WTC11 (cell line): ENCODE results near the gene UQCC3. TPM values are rescaled to one million over a fixed set of nuclear protein-coding genes. Genes with fewer than 3 reads are reported as not detected.
A peak's percentile ranks its signal among the peaks of the same experiment; 100 is the strongest.

Experiments
- ATAC-seq: fragments of 200-7000 bp; cut with Tn5 transposase; 2 replicates; pipeline ENCODE4 v1.10.0; 2021; ENCODE audit warnings: mild to moderate bottlenecking, moderate library complexity
- CTCF ChIA-PET: fragments of 300-600 bp; sonication (Branson Sonifier 250); formaldehyde crosslinking; loops from one replicate; lab custom pipeline; 2021; ENCODE audit warnings: antibody characterized with exemption; lab: Charles Lee
- POLR2A ChIA-PET: fragments of 350-600 bp; sonication (Branson Sonifier 250); formaldehyde crosslinking; loops from one replicate; lab custom pipeline; 2021; ENCODE audit warnings: antibody characterized with exemption; lab: Charles Lee
- DNase-seq: peaks from one replicate; pipeline ENCODE4 v3.0.0; 2021; ENCODE audit warnings: low spot score
- H3K27ac Mint-ChIP-seq: 2 replicates; pipeline ENCODE4 v1.8.0; 2021; ENCODE audit warnings: mixed read lengths
- H3K27me3 Mint-ChIP-seq: 2 replicates; pipeline ENCODE4 v1.8.0; 2021; ENCODE audit warnings: low read depth, mild to moderate bottlenecking, moderate library complexity, mixed read lengths
- H3K36me3 Mint-ChIP-seq: 2 replicates; pipeline ENCODE4 v1.8.0; 2021; ENCODE audit warnings: mixed read lengths
- H3K4me1 Mint-ChIP-seq: 2 replicates; pipeline ENCODE4 v1.8.0; 2022; ENCODE audit warnings: mixed read lengths
- H3K4me3 Mint-ChIP-seq: 2 replicates; pipeline ENCODE4 v1.8.0; 2021; ENCODE audit warnings: mild to moderate bottlenecking, moderate library complexity, mixed read lengths
- H3K9me3 Mint-ChIP-seq: 2 replicates; pipeline ENCODE4 v1.8.0; 2021; ENCODE audit warnings: mixed read lengths
- ARID4B ChIP-seq: sonication (generic); formaldehyde crosslinking; IDR thresholded peaks from 2 replicates; pipeline ENCODE4 v1.8.0; 2023; ENCODE audit warnings: missing genetic modification reagents, mild to moderate bottlenecking, borderline replicate concordance
- ATF1 ChIP-seq: sonication (generic); formaldehyde crosslinking; IDR thresholded peaks from 2 replicates; pipeline ENCODE4 v1.8.1; 2023; ENCODE audit warnings: mild to moderate bottlenecking, moderate library complexity, missing genetic modification reagents
- CREM ChIP-seq: sonication (generic); formaldehyde crosslinking; IDR thresholded peaks from 2 replicates; pipeline ENCODE4 v1.8.1; 2022; ENCODE audit warnings: mild to moderate bottlenecking, missing genetic modification reagents, moderate library complexity
- FOXP1 ChIP-seq: sonication (generic); formaldehyde crosslinking; IDR thresholded peaks from 2 replicates; pipeline ENCODE4 v1.8.0; 2022; ENCODE audit warnings: missing genetic modification reagents, mild to moderate bottlenecking, moderate library complexity, borderline replicate concordance
- IRF1 ChIP-seq: sonication (generic); formaldehyde crosslinking; IDR thresholded peaks from 2 replicates; pipeline ENCODE4 v1.8.0; 2023; ENCODE audit warnings: missing genetic modification reagents
- IRF2 ChIP-seq: sonication (generic); formaldehyde crosslinking; IDR thresholded peaks from 2 replicates; pipeline ENCODE4 v1.8.0; 2022; ENCODE audit warnings: low read depth, missing genetic modification reagents, borderline replicate concordance
- NR3C1 ChIP-seq: sonication (generic); formaldehyde crosslinking; conservative IDR thresholded peaks from 2 replicates; pipeline ENCODE4 v1.8.1; 2023; ENCODE audit warnings: low read depth, mild to moderate bottlenecking, missing genetic modification reagents
- SMAD4 ChIP-seq: sonication (generic); formaldehyde crosslinking; IDR thresholded peaks from 2 replicates; pipeline ENCODE4 v1.8.0; 2022; ENCODE audit warnings: mild to moderate bottlenecking, missing genetic modification reagents
- STAT6 ChIP-seq: sonication (generic); formaldehyde crosslinking; conservative IDR thresholded peaks from 2 replicates; pipeline ENCODE4 v1.8.1; 2023; ENCODE audit warnings: mild to moderate bottlenecking, low read depth, missing genetic modification reagents, moderate library complexity
- TEAD4 ChIP-seq: sonication (generic); formaldehyde crosslinking; IDR thresholded peaks from 2 replicates; pipeline ENCODE4 v1.8.0; 2022; ENCODE audit warnings: mild to moderate bottlenecking, missing genetic modification reagents
- USF2 ChIP-seq: sonication (generic); formaldehyde crosslinking; IDR thresholded peaks from 2 replicates; pipeline ENCODE4 v1.8.1; 2023; ENCODE audit warnings: mild to moderate bottlenecking, missing genetic modification reagents, moderate library complexity
- ZMAT4 ChIP-seq: fragments of 250-450 bp; sonication (Bioruptor Pico); IDR thresholded peaks from 2 replicates; pipeline ENCODE4 v1.9.0; 2021; ENCODE audit warnings: mild to moderate bottlenecking
- ZNF138 ChIP-seq: sonication (generic); formaldehyde crosslinking; conservative IDR thresholded peaks from 2 replicates; pipeline ENCODE4 v1.8.1; 2022; ENCODE audit warnings: mild to moderate bottlenecking, moderate library complexity, missing genetic modification reagents
- ZNF219 ChIP-seq: sonication (generic); formaldehyde crosslinking; IDR thresholded peaks from 2 replicates; pipeline ENCODE4 v1.8.0; 2023; ENCODE audit warnings: missing genetic modification reagents, mild to moderate bottlenecking, borderline replicate concordance
- ZNF263 ChIP-seq: sonication (generic); formaldehyde crosslinking; IDR thresholded peaks from 2 replicates; pipeline ENCODE4 v1.8.1; 2022; ENCODE audit warnings: low read depth, mild to moderate bottlenecking, moderate library complexity, missing genetic modification reagents
- ZNF317 ChIP-seq: sonication (generic); formaldehyde crosslinking; IDR thresholded peaks from 2 replicates; pipeline ENCODE4 v1.8.1; 2023; ENCODE audit warnings: low read depth, mild to moderate bottlenecking, moderate library complexity, missing genetic modification reagents, borderline replicate concordance
- ZNF423 ChIP-seq: fragments of 250-450 bp; sonication (Bioruptor Pico); IDR thresholded peaks from 2 replicates; pipeline ENCODE4 v2.1.2; 2022; ENCODE audit warnings: mild to moderate bottlenecking, moderate library complexity
- ZNF425 ChIP-seq: fragments of 250-450 bp; sonication (Bioruptor Pico); conservative IDR thresholded peaks from 2 replicates; pipeline ENCODE4 v1.9.0; 2021; ENCODE audit warnings: mild to moderate bottlenecking
- total RNA-seq: library from RNA; stranded (reverse); gene quantifications from 3 replicates; pipeline ENCODE4 v1.2.3, GENCODE V29; 2021

The UQCC3 gene
- total RNA-seq, 1 experiment from 2014 or later, result 18.1 TPM

- TF ChIP-seq ARID4B (CRISPR knock-in tag), result no peak
These were observed 11.0 kb downstream of the UQCC3 start (continued) for GRCh38 chr11:62682518-62682917.

- Mint-ChIP-seq H3K4me1 (peaks cover 9% of the 10 kb centered on the region; the same call in 1 of the 2 replicates), H3K27me3 (no peaks in the 10 kb centered on the region), H3K9me3 (no peaks in the 10 kb centered on the region), H3K4me3 (peak overlapping the region; percentile 40), H3K27ac (peak overlapping the region; percentile 47; the same call in 1 of the 2 replicates), H3K36me3 (peaks cover 18% of the 10 kb centered on the region)
- ChIA-PET CTCF (interaction anchor here (0.9 to 3.0 kb wide), 4 partner anchors 16 to 145 kb away, joined by 3 to 10 read pairs (median 5); partner anchors contain the start of genes HNRNPUL2, LBHD1 and TMEM179B), POLR2A (interaction anchor here (0.6 to 2.2 kb wide), 6 partner anchors 16 to 249 kb away, joined by 3 to 9 read pairs (median 8); partner anchors contain the start of genes BSCL2, C11orf98, CSKMT and GNG3)
- TF ChIP-seq FOXP1 (CRISPR knock-in tag), result peak; percentile 50; the same call in 1 of the 2 replicates
- TF ChIP-seq IRF2 (CRISPR knock-in tag), result no peak
- ATAC-seq (peak; percentile 65), DNase-seq (peak; percentile 41)
These were observed 16.3 kb downstream of the UQCC3 start for GRCh38 chr11:62687508-62688396.

- Mint-ChIP-seq H3K27ac (peak overlapping the region; percentile 47), H3K9me3 (no peaks in the 10 kb centered on the region), H3K4me3 (0 out of 2 replicates have a peak overlapping the region, but pooled peaks have one; percentile 40), H3K27me3 (no peaks in the 10 kb centered on the region), H3K4me1 (peaks cover 9% of the 10 kb centered on the region; the same call in 1 of the 2 replicates), H3K36me3 (peaks cover 21% of the 10 kb centered on the region)
- no peak for ATAC-seq
- ChIA-PET POLR2A (interaction anchor here (0.6 to 2.2 kb wide), 2 partner anchors 18 to 249 kb away, joined by 3 to 9 read pairs; partner anchors contain the start of genes BSCL2 and GNG3), CTCF (interaction anchor here (0.8 to 3.0 kb wide), 4 partner anchors 39 to 284 kb away, joined by 3 to 10 read pairs (median 6); partner anchors contain the start of genes HNRNPUL2 and TMEM179B)
- no peak for DNase-seq
- no peak for TF ChIP-seq ZMAT4
- TF ChIP-seq NR3C1 (CRISPR knock-in tag), result no peak
- no peak for TF ChIP-seq IRF1 (CRISPR knock-in tag)
- TF ChIP-seq ZNF263, result no peak
- no peak for TF ChIP-seq ZNF423 (CRISPR knock-in tag)
- no peak for TF ChIP-seq STAT6 (CRISPR knock-in tag)
- no peak for TF ChIP-seq CREM (CRISPR knock-in tag)
- no peak for TF ChIP-seq USF2 (CRISPR knock-in tag)
- TF ChIP-seq ZNF138 (CRISPR knock-in tag), result no peak
- no peak for TF ChIP-seq ATF1 (CRISPR knock-in tag)
- TF ChIP-seq ZNF219 (CRISPR knock-in tag), result no peak
- TF ChIP-seq ZNF425 (CRISPR knock-in tag), result no peak
- TF ChIP-seq TEAD4 (CRISPR knock-in tag), result no peak
- TF ChIP-seq ZNF317 (CRISPR knock-in tag), result no peak
- TF ChIP-seq SMAD4 (CRISPR knock-in tag), result no peak
These were observed 17.0 kb downstream of the UQCC3 start for GRCh38 chr11:62688491-62688890.
